Ovary (tissue), 9 donors: ENCODE data around the gene MIOX. TPM values are rescaled to one million over a fixed set of nuclear protein-coding genes. Genes with fewer than 3 reads are reported as not detected.
A peak's percentile ranks its signal among the peaks of the same experiment; 100 is the strongest.

Source experiments
- DNase-seq, 5 donors: peaks; one replicate each; pipeline ENCODE4 v3.0.0-alpha.2; 2019 to 2020
- H3K27ac ChIP-seq, 2 donors: fragments of 200-600 bp; one replicate each; pipeline versions ENCODE4 v1.5.1 to v1.8.0; 2019 to 2022
- H3K27me3 ChIP-seq: fragments of 200-600 bp; one replicate; pipeline ENCODE4 v1.8.0; 2022
- H3K36me3 ChIP-seq: fragments of 200-600 bp; sonication (generic); one replicate; pipeline ENCODE4 v1.5.1; 2019
- H3K4me1 ChIP-seq: one replicate; pipeline ENCODE4 v1.8.1; 2013; ENCODE audit warnings: mild to moderate bottlenecking, moderate library complexity; ENCODE audit not compliant: insufficient read depth
- H3K4me3 ChIP-seq: fragments of 200-600 bp; sonication (generic); one replicate; pipeline ENCODE4 v1.5.1; 2017
- H3K9me3 ChIP-seq, 2 donors: fragments of 200-600 bp in 1 of 2; sonication (generic) in 1 of 2; one replicate each; pipeline versions ENCODE4 v1.5.1 to v1.8.1; 2013 to 2019; ENCODE audit warnings: mild to moderate bottlenecking in 1 of 2, moderate library complexity in 1 of 2
- CTCF ChIP-seq, 3 donors: fragments of 450-650 bp in 2 of 3; fragments of 200-600 bp in 1 of 3; IDR thresholded peaks; one replicate each; pipeline versions ENCODE4 v1.5.1 to v1.8.0; 2016 to 2022; ENCODE audit warnings: antibody characterized with exemption in 3 of 3, mild to moderate bottlenecking in 1 of 3
- EP300 ChIP-seq: sonication (generic); formaldehyde crosslinking; IDR thresholded peaks from one replicate; pipeline ENCODE4 v1.6.1; 2017; ENCODE audit warnings: antibody characterized with exemption
- POLR2A ChIP-seq: fragments of 450-650 bp; IDR thresholded peaks from one replicate; pipeline ENCODE4 v1.6.1; 2017; ENCODE audit warnings: antibody characterized with exemption, mild to moderate bottlenecking, moderate library complexity
- WGBS, 3 donors: extraction: QIAGEN DNeasy Blood & Tissue Kit in 1 of 3; methylation state at CpG; one replicate each; pipeline versions ENCODE4 v1.1.5 to v1.1.7; 2013 to 2017; 5-methylcytosine and 5-hydroxymethylcytosine counted together
- intact Hi-C, 4 donors: fragments of 100-400 bp; cut with DNase I; formaldehyde crosslinking; loops; one replicate each; pipeline versions ENCODE4 v1.11.0 to v1.15.1; 2022 to 2023
- polyA plus RNA-seq, 2 donors: library from polyadenylated mRNA; stranded (reverse); fragments of 200-250 nt in 1 of 2; fragments of 350-450 nt in 1 of 2; fragmentation: Illumina TruSeq in 1 of 2; extraction: RNeasy Lipid Tissue Mini Kit (QIAGEN cat#74804) in 1 of 2; gene quantifications; one replicate each; pipeline ENCODE4 v1.2.3, GENCODE V29; 2013 to 2014
- total RNA-seq, 7 donors: library from RNA; depleted of rRNA in 2 of 7; stranded (reverse); fragments of >200 nt in 2 of 7; fragmentation: NEBNext Ultra II Directional in 3 of 7; extraction: Animal tissue kit (Norgen Biotek cat#: 25700) in 3 of 7; gene quantifications; one replicate each; pipeline versions ENCODE4 v1.1.0 to v1.2.4, GENCODE V29; 2016 to 2023
- donor health status: DM: no; HTN: no; CAD: no; lungs with moderate emphysema.
- donor health status: DM: no; HTN: no; CAD: no.
- donor health status: Bipolar disorder and iron deficiency.
- donor health status: DM: yes; HTN: yes; CAD: no.
- donor health status: DM: no; HTN: no; CAD: no.
- donor health status: DM: yes; HTN: yes; CAD: no.

MIOX gene
- total and polyA plus RNA-seq, 9 donors: 0.20 TPM; not detected in 8

GRCh38 chr22:50473855-50474671 lies 12.6 kb upstream of the MIOX start:
- H3K4me1 ChIP-seq: peaks cover 31% of the 10 kb centered on the region
- DNase-seq: peak in 2 of 5 donors; percentile 57 to 60
- H3K27ac ChIP-seq: peak overlapping the region; percentile 24 to 57
- TF ChIP-seq POLR2A (no peak), EP300 (no peak)
- peak overlapping the region; percentile 92 for H3K4me3 ChIP-seq
- 3 to 5% (median 4%) methylated on average over 56 to 62 of the region's 62 CpGs for WGBS, 3 donors
- H3K36me3 ChIP-seq: no peaks in the 10 kb centered on the region
- no peaks in the 10 kb centered on the region for H3K9me3 ChIP-seq
- H3K27me3 ChIP-seq: no peaks in the 10 kb centered on the region
- intact Hi-C loops: no loop called here

GRCh38 chr22:50474710-50475651 lies 11.7 kb upstream of the MIOX start, which contains the start of gene SBF1:
TSS of gene SBF1 (minus strand) at chr22:50475035. CDS start at chr22:50474840, 195 bp downstream.
- H3K27me3 ChIP-seq: no peaks in the 10 kb centered on the region
- 1 to 2% (median 2%) methylated on average over 42 to 97 of the region's 97 CpGs for WGBS, 3 donors
- H3K9me3 ChIP-seq: no peaks in the 10 kb centered on the region
- peaks cover 29% of the 10 kb centered on the region for H3K4me1 ChIP-seq
- peak within 1 kb of the TSS; percentile 92 for H3K4me3 ChIP-seq
- DNase-seq: peak; percentile 91 to 95 (median 94)
- TF ChIP-seq EP300 (no peak), POLR2A (peak; percentile 68)
- no peaks in the 10 kb centered on the region for H3K36me3 ChIP-seq
- H3K27ac ChIP-seq: peak within 1 kb of the TSS; percentile 57 to 58
- intact Hi-C loops: no loop called here

- intact Hi-C loops: no loop called here
- no peaks in the 10 kb centered on the region for H3K9me3 ChIP-seq
- peaks cover 23% of the 10 kb centered on the region for H3K4me1 ChIP-seq
- no peaks in the 10 kb centered on the region for H3K27me3 ChIP-seq
- H3K36me3 ChIP-seq: no peaks in the 10 kb centered on the region
- H3K27ac ChIP-seq: no peak overlapping the region
- no peak for TF ChIP-seq POLR2A
- no peak for TF ChIP-seq EP300
- no peak for TF ChIP-seq CTCF (IDR thresholded peaks at IDR 0.05)
- H3K4me3 ChIP-seq: no peak overlapping the region
- WGBS, 3 donors: 83 to 89% (median 85%) methylated on average over 6 of the region's 6 CpGs
- DNase-seq: no peak
These were observed 11.0 kb upstream of the MIOX start for GRCh38 chr22:50475652-50476002.

GRCh38 chr22:50476868-50477267 lies 9.8 kb upstream of the MIOX start:
- DNase-seq: no peak
- TF ChIP-seq EP300: no peak
- TF ChIP-seq CTCF (IDR thresholded peaks at IDR 0.05): no peak
- TF ChIP-seq POLR2A: no peak
- Histone ChIP-seq H3K36me3 (no peaks in the 10 kb centered on the region), H3K4me3 (no peak overlapping the region), H3K27me3 (peaks cover 9% of the 10 kb centered on the region), H3K4me1 (peaks cover 18% of the 10 kb centered on the region), H3K27ac (no peak overlapping the region), H3K9me3 (no peaks in the 10 kb centered on the region)
- WGBS, 3 donors: 73 to 74% (median 73%) methylated on average over 7 of the region's 7 CpGs
- intact Hi-C loops: no loop called here

- intact Hi-C loops: no loop called here
- H3K4me3 ChIP-seq: no peak overlapping the region
- TF ChIP-seq CTCF (IDR thresholded peaks at IDR 0.05) (no peak), EP300 (no peak), POLR2A (no peak)
- peaks cover 9% of the 10 kb centered on the region for H3K27me3 ChIP-seq
- no peak for DNase-seq
- H3K36me3 ChIP-seq: no peaks in the 10 kb centered on the region
- no peaks in the 10 kb centered on the region for H3K9me3 ChIP-seq
- no peak overlapping the region for H3K27ac ChIP-seq
- 85 to 93% (median 91%) methylated on average over 12 of the region's 12 CpGs for WGBS, 3 donors
- peaks cover 16% of the 10 kb centered on the region for H3K4me1 ChIP-seq
These were observed 8.7 kb upstream of the MIOX start for GRCh38 chr22:50477923-50478322.
